HL-60 (cell line): ENCODE results near the gene CACNA1D.

Experiments
- DNase-seq, 2 experiments: peaks; one replicate each; pipeline ENCODE4 v3.0.0-alpha.2; 2010 to 2020; ENCODE audit warnings: low read depth in 1 of 2, low spot score in 1 of 2
- H3K27ac ChIP-seq: fragments of 250-450 bp; sonication (Bioruptor Pico); replicated peaks from 2 replicates; pipeline ENCODE4 v1.5.1; 2020; ENCODE audit warnings: mild to moderate bottlenecking, moderate library complexity
- H3K27me3 ChIP-seq: fragments of 250-450 bp; sonication (Bioruptor Pico); 2 replicates; pipeline ENCODE4 v1.5.1; 2021; ENCODE audit warnings: mild to moderate bottlenecking, moderate library complexity; ENCODE audit not compliant: insufficient read depth, poor library complexity, severe bottlenecking
- H3K4me3 ChIP-seq: replicated peaks from 2 replicates; pipeline ENCODE4 v1.5.1; 2011; ENCODE audit warnings: mild to moderate bottlenecking, control low read depth, low read length; ENCODE audit not compliant: insufficient read depth
- GABPA ChIP-seq: IDR thresholded peaks from 2 replicates; pipeline ENCODE4 v1.6.1; 2012; ENCODE audit warnings: low read depth
- POLR2AphosphoS5 ChIP-seq: IDR thresholded peaks from 2 replicates; pipeline ENCODE4 v1.6.1; 2012; ENCODE audit warnings: low read depth
- REST ChIP-seq: IDR thresholded peaks from 2 replicates; pipeline ENCODE4 v1.6.1; 2012; ENCODE audit warnings: low read depth; ENCODE audit not compliant: insufficient replicate concordance
- SPI1 ChIP-seq: IDR thresholded peaks from 2 replicates; pipeline ENCODE4 v1.6.1; 2012; ENCODE audit warnings: low read depth, mild to moderate bottlenecking, borderline replicate concordance
- TF ChIP-seq, protein P1 (sequence below): IDR thresholded peaks from one replicate; pipeline ENCODE4 v1.5.1; 2011; ENCODE audit warnings: low read length, control low read depth, inconsistent platforms; ENCODE audit not compliant: insufficient read depth

The CACNA1D gene

GRCh38 chr3:53547327-53547726 is 52.9 kb downstream of the CACNA1D start:
- Histone ChIP-seq H3K27me3 (peaks cover 8% of the 10 kb centered on the region), H3K27ac (no peak overlapping the region), H3K4me3 (no peak overlapping the region)
- TF ChIP-seq SPI1 (no peak), REST (no peak), POLR2AphosphoS5 (no peak), GABPA (no peak)
- TF ChIP-seq, protein P1, sequence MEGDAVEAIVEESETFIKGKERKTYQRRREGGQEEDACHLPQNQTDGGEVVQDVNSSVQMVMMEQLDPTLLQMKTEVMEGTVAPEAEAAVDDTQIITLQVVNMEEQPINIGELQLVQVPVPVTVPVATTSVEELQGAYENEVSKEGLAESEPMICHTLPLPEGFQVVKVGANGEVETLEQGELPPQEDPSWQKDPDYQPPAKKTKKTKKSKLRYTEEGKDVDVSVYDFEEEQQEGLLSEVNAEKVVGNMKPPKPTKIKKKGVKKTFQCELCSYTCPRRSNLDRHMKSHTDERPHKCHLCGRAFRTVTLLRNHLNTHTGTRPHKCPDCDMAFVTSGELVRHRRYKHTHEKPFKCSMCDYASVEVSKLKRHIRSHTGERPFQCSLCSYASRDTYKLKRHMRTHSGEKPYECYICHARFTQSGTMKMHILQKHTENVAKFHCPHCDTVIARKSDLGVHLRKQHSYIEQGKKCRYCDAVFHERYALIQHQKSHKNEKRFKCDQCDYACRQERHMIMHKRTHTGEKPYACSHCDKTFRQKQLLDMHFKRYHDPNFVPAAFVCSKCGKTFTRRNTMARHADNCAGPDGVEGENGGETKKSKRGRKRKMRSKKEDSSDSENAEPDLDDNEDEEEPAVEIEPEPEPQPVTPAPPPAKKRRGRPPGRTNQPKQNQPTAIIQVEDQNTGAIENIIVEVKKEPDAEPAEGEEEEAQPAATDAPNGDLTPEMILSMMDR: no peak
- no peak for DNase-seq

- TF ChIP-seq, protein P1: no peak
- TF ChIP-seq POLR2AphosphoS5: no peak
- no peak for TF ChIP-seq SPI1
- TF ChIP-seq GABPA: no peak
- no peak for TF ChIP-seq REST
- H3K27ac ChIP-seq: no peak overlapping the region
- no peak for DNase-seq
- H3K4me3 ChIP-seq: no peak overlapping the region
- peaks cover 8% of the 10 kb centered on the region for H3K27me3 ChIP-seq
Observed at GRCh38 chr3:53550005-53550620, 55.7 kb downstream of the CACNA1D start.

GRCh38 chr3:53551324-53551723 is 56.9 kb downstream of the CACNA1D start:
- no peak overlapping the region for H3K27ac ChIP-seq
- H3K27me3 ChIP-seq: peaks cover 8% of the 10 kb centered on the region
- DNase-seq: no peak
- TF ChIP-seq GABPA (no peak), POLR2AphosphoS5 (no peak), SPI1 (no peak), REST (no peak)
- TF ChIP-seq, protein P1: no peak
- H3K4me3 ChIP-seq: no peak overlapping the region
